ENCODE data around the gene GALNT18.

GALNT18 gene

DNA sequence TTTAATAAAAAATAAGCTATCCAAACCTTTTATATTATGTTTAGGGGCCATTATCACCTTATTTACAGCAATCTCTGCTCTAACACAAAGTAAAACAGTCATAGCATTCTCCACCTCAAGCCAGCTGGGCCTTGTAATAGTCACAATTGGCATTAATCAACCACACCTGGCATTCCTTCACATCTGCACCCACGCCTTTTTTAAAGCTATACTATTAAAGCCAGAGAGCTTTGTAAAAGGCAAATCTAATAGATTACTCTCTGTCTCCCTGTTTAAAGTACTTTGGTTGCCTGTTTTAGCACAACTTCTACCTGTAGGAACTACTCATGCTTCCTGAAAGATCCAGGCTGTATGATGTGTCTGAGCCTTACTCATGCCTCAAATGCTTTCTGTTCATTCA lies 381.8 kb downstream of the GALNT18 start:
- DNase-seq (ENCODE audit: low read depth in 2 of 2): no peak

DNA sequence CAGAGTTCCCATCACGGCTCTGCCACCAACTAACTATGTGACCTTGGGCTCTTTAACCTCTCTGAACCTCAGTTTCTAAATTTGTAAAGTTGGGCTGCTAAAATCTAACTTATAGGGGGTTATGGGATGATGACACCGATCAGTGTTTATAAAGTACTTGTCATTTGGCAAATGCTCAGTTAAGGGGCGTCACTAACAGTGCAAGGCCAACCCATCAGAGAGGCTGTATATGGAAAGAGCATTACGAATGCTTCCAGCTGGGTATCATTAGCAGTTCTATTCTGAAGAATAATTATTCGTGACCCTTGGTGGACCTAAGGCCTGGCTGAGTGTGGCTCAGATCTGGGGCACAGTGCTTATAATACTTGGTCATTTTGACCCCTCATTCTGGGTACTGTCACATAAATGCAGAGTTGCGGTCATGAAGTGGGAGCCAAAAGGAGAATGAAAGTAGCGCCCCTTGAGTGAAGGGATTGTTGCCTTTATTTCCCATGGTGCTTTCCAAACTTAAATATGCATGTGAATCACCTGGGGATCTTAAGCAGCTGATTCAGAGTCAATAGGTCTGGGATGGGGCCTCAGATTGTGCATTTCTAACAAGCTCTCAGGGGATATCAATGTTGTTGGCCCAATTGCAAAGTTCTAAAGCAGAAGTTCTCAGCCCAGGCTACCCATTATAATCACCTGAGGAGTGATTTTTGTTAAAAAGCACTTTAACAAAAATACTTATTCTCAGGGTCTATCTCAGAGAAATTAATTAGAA lies 384.6 kb downstream of the GALNT18 start:
- no peak for DNase-seq (ENCODE audit: low read depth in 2 of 2)

DNA sequence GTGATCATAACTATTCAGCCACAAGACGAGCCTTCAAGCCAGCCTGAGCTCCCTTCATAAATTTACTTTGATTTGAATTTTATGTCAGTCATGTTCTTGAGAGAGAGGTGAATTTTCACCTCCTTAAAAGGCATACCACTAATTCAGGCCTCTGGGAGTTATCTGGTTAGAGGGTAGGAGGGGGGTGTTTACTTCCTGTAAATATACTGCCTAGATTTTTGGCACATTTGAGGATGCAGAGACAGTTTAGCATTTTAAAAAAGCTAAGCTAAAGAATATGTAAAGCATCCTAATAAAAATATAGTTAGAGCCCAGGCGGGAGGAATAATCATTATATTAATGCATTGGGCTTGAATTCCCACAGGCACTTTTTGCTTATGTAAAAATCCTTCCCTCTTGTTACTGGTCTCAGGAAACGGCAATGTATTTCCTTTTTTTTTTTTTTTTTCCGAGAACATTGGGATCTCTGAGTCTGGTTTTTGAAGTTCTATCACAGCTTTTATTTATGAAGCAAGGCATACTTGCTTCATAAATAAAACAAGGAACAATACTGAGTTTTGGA lies 385.2 kb downstream of the GALNT18 start:
- DNase-seq (ENCODE audit: low read depth in 2 of 2): no peak

- no peak for DNase-seq (ENCODE audit: low read depth in 2 of 2)
Measured at GRCh38 chr11:11231763-11232162, 390.0 kb downstream of the GALNT18 start.

GRCh38 chr11:11230802-11231562 lies 390.8 kb downstream of the GALNT18 start:
- no peak for DNase-seq (ENCODE audit: low read depth in 2 of 2)

GRCh38 chr11:11230087-11230486 lies 391.7 kb downstream of the GALNT18 start:
- no peak for DNase-seq (ENCODE audit: low read depth in 2 of 2)

- no peak for DNase-seq (ENCODE audit: low read depth in 2 of 2)
Measured at GRCh38 chr11:11229647-11230046, 392.2 kb downstream of the GALNT18 start.

GRCh38 chr11:11227296-11228085 lies 394.3 kb downstream of the GALNT18 start:
- DNase-seq (ENCODE audit: low read depth in 2 of 2): no peak

Measured in stimulated activated CD8-positive, alpha-beta memory T cell treated with anti-CD3 and anti-CD28 coated beads, Interleukin-2, amount 100 ng/mL, for 1 hour (primary cell).